Glomerular endothelial cell (primary cell): ENCODE data around the gene UMAD1. TPM values are rescaled to one million over a fixed set of nuclear protein-coding genes. Genes with fewer than 3 reads are reported as not detected.

Experiments
- DNase-seq: peaks from one replicate; pipeline ENCODE4 v3.0.0-alpha.2; 2011; ENCODE audit warnings: low read depth, low spot score; ENCODE audit errors: extremely low read depth
- total RNA-seq: library from RNA; depleted of rRNA; stranded (reverse); fragments of >200 nt; gene quantifications from 2 replicates; pipeline ENCODE4 v1.2.3, GENCODE V29; 2015

Gene UMAD1
- total RNA-seq, 1 donor from 2014 or later = 5.4 TPM

GRCh38 chr7:7868572-7868899 lies 228.0 kb downstream of the UMAD1 start:
- DNase-seq = no peak

- DNase-seq = no peak
These were observed 228.5 kb downstream of the UMAD1 start for GRCh38 chr7:7869036-7869435.

GRCh38 chr7:7869651-7870050 lies 229.1 kb downstream of the UMAD1 start:
- DNase-seq = no peak

- no peak for DNase-seq
These were observed 230.0 kb downstream of the UMAD1 start for GRCh38 chr7:7870555-7870954.

- no peak for DNase-seq
These were observed 235.9 kb downstream of the UMAD1 start for GRCh38 chr7:7876419-7876818.

- DNase-seq = no peak
These were observed 241.0 kb downstream of the UMAD1 start for GRCh38 chr7:7881581-7881980.

GRCh38 chr7:7882888-7883287 lies 242.3 kb downstream of the UMAD1 start:
- DNase-seq = no peak

GRCh38 chr7:7883394-7883793 lies 242.8 kb downstream of the UMAD1 start:
- DNase-seq = no peak

- DNase-seq = no peak
These were observed 244.3 kb downstream of the UMAD1 start for GRCh38 chr7:7884855-7885254.

GRCh38 chr7:7889791-7890568 lies 249.4 kb downstream of the UMAD1 start:
- DNase-seq = no peak

- DNase-seq = no peak
These were observed 254.6 kb downstream of the UMAD1 start for GRCh38 chr7:7895004-7895650.

- no peak for DNase-seq
These were observed 255.2 kb downstream of the UMAD1 start for GRCh38 chr7:7895754-7896153.

GRCh38 chr7:7897509-7897908 lies 257.0 kb downstream of the UMAD1 start:
- no peak for DNase-seq

GRCh38 chr7:7897949-7898515 lies 257.5 kb downstream of the UMAD1 start:
- no peak for DNase-seq

GRCh38 chr7:7902845-7903244 lies 262.3 kb downstream of the UMAD1 start:
- DNase-seq = no peak

GRCh38 chr7:7907306-7907705 lies 266.8 kb downstream of the UMAD1 start:
- DNase-seq = no peak

- DNase-seq = no peak
These were observed 268.1 kb downstream of the UMAD1 start for GRCh38 chr7:7908622-7909145.

GRCh38 chr7:7909376-7909775 lies 268.8 kb downstream of the UMAD1 start:
- DNase-seq = peak; percentile 5

- no peak for DNase-seq
These were observed 271.0 kb downstream of the UMAD1 start for GRCh38 chr7:7911369-7912123.

- DNase-seq = no peak
These were observed 272.4 kb downstream of the UMAD1 start for GRCh38 chr7:7912937-7913336.

GRCh38 chr7:7913504-7913903 lies 273.0 kb downstream of the UMAD1 start:
- DNase-seq = no peak
